Hepatocyte (in vitro differentiated cells): Measurements from ENCODE around the gene NIM1K.

Source experiments
- EZH2 ChIP-seq: fragments of 200-600 bp; sonication (generic); IDR thresholded peaks from 2 replicates; pipeline ENCODE4 v1.6.1; 2016; ENCODE audit warnings: antibody characterized with exemption, mild to moderate bottlenecking, borderline replicate concordance
- EZH2phosphoT487 ChIP-seq: fragments of 200-600 bp; sonication (generic); IDR thresholded peaks from one replicate; pipeline ENCODE4 v1.6.1; 2018; ENCODE audit warnings: antibody characterized with exemption, mild to moderate bottlenecking, low read depth, moderate library complexity; ENCODE audit not compliant: unreplicated experiment, severe bottlenecking
- TF ChIP-seq, protein P1 (sequence below): fragments of 200-600 bp; sonication (generic); IDR thresholded peaks from 2 replicates; pipeline ENCODE4 v1.5.1; 2016; ENCODE audit warnings: antibody characterized with exemption, mild to moderate bottlenecking; ENCODE audit not compliant: poor library complexity

DNA sequence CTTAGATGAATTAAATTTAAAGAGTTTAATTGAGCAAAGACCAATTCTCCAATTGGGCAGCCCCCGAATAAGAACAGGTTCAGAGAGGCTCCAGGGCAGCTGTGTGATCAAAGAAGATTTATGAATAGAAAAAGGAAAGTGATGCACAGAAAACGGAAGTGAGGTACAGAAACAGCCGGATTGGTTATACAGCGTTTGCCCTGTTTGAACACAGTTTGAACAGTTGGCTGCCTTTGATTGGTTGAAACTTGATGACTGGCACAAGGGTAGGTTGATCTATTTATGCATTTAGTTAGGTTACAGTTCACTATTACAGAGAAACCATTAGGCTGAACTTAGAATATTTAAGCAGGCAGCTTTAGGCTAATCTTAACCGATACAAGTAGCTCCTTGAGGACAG, 29.5 kb downstream of the NIM1K start:
- TF ChIP-seq, protein P1, sequence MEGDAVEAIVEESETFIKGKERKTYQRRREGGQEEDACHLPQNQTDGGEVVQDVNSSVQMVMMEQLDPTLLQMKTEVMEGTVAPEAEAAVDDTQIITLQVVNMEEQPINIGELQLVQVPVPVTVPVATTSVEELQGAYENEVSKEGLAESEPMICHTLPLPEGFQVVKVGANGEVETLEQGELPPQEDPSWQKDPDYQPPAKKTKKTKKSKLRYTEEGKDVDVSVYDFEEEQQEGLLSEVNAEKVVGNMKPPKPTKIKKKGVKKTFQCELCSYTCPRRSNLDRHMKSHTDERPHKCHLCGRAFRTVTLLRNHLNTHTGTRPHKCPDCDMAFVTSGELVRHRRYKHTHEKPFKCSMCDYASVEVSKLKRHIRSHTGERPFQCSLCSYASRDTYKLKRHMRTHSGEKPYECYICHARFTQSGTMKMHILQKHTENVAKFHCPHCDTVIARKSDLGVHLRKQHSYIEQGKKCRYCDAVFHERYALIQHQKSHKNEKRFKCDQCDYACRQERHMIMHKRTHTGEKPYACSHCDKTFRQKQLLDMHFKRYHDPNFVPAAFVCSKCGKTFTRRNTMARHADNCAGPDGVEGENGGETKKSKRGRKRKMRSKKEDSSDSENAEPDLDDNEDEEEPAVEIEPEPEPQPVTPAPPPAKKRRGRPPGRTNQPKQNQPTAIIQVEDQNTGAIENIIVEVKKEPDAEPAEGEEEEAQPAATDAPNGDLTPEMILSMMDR: no peak
- TF ChIP-seq EZH2 (no peak), EZH2phosphoT487 (no peak)
